KG1 (cell line): Measurements from ENCODE around the gene SLAIN2.
"Not testable (repeated sequence)": the region's sequence is repeated elsewhere in the genome, so short reads cannot be mapped to it uniquely, and the experiment has no call there.

Source experiments
- DNase-seq: peaks from one replicate; lab custom pipeline; 2025; lab: John Stamatoyannopoulos, UW

SLAIN2 gene

DNA sequence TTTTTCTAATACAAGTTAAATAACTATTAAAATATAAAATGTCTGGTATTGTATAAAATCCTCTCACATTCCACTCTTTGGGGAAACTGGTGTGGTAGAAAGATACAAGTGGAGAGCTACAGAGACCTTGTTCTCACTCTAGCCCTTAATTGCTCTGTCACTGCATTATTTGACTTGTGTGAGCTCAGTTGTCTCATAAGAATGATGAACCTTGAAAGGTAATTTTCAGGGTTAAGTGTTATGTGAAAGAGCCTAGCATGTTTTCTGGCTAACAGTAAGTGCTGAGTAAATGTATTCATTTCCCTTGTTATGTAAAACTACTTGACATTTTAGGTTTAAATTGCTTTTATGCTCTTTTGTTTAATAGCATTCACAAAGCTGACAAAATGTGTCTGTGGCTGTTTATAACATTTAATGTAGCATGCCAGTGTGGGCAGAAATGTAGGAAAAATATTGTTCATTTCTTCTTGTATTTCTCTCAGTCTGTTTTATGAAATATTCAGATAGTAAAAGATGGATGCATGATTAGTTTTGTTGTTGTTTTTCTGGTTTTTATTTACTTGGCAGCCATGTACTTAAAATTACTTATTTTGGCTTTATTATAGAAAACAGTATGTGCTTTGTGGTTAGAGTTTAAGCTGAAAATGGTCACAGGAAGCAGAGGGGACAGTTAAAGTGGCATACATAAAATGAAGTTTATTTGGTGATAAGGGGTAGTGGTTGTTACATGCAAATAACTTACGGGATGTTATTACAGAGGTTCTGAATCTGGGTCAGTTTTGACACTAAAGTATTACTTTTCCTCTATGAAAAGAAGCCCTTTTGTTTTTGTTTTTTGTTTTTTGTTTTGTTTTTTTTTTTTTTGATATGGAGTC is 29.2 kb downstream of the SLAIN2 start:
- no peak for DNase-seq

DNA sequence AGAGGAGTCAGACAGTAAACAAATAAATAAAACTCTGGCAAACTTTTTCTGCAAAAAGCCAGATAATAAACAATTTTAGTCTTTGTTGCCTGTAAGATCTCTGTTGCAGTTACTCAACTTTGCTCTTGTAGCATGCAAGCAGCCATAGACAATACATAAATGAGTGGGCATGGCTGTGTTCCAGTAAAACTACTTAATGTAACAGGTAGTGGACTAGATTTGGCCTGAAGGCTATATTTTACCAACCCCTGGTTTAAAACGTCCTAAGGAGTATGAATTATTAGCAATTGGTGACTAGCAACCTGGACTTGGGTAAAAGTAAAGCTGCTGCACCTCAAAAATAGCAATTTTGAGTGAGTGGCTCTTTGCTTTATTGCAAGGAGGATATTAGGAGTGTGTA is 30.9 kb downstream of the SLAIN2 start:
- no peak for DNase-seq

DNA sequence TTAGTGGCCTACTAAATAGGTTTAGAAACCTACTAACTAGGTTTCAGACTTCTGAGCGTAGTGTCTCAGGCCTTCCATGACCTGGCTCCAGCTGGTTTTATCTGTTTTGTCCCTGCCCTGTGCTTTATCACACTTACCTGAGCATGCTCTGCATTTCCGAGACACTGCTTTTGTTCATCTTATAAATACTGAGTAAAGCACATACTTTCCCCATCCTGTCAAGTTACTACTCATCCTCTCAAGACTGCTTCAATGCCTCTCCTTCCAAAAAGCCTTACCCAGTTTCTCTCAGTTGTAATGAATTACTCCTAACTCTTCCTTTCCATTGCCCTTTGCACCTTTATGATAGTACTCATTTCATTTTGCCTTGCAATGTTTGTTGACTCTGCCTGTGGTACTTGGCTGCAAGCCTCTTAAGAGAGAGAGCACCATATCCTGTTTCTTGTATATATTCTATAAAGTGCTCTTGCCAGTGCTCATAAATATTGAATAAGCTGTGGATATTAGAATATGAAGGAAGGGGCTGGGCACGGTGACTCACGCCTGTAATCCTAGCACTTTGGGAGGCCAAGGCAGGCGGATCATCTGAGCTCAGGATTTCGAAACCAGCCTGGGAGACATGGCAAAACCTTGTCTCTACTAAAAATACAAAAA is 34.4 kb downstream of the SLAIN2 start:
- DNase-seq: no peak

DNA sequence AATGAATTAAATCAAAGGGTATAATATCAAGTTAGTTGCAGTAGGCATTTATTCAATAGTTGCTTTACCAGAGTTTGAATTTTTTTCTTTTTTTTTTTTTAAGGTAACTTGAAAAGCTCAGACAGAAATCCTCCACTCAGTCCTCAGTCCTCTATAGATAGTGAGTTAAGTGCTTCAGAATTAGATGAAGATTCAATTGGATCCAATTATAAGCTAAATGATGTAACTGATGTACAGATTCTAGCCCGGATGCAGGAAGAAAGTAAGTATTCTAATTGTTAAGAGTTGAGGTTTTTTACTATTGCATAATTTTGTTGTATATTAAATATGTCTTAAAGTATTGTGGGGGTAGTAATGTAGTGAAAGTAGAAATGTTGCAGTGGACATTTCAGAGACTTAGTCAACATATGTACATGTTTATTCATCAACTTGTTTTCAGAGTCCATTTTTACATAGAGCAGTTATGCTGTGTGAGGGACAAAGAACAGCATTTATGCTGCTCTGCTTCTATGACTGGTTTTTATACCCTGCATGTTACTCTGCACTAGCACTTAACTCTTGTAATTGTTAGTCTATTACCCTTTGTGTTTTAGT is 38.4 kb downstream of the SLAIN2 start:
- no peak for DNase-seq

DNA sequence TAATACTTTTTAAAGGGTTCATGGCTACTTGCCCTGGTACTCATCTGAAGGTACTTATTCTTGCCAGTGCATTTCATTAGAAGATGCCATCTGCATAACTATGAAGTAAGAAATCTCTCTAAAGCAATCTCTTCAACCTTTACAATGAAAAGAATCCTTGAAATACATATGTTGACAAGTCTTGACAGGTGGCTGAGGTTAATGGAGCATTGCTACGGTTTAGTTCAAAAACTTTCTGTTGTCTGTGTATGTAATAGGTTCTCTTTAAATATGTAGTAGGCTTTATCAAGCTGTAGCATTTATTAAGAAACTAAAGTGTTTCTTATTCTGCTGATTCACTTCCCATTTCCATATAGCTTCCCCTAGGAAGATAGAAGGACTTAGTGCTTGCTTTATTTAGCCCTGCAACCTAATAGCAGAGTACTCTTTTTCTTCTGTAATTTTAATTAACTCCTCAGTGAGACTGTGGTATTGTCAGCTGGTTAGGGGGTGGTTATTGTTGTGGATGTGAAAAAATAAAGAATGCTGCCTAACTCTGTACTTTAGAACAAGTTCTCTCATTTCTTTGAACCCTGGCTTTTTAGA is 39.3 kb downstream of the SLAIN2 start:
- no peak for DNase-seq

DNA sequence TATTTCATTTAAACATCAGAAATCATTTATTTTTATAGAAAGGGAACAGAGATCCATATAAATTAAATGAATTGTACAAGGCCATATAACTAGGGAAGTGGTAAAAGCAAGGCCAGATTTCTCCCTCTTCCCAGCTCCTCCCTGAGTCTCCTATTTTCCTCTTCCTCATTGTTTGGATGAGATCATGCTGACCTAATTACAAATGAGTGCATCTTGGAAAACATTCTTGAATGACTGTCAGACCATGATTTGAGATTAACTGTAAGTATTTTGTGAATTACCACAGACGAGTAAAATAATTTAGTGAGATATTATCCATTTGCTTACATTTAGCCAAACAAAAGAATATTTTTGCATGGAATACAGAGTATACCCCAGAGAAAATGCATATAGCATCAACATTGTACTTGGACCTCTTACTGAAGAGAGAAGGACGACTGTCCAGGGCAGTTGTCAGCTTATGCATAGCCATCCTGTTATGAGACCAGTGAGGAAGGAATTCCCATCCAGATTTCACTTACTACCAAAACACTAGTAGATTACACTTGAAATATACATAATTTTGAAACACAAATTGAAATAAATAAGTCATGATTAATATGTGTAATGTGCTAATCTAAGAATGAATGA is 47.3 kb downstream of the SLAIN2 start:
- no peak for DNase-seq

DNA sequence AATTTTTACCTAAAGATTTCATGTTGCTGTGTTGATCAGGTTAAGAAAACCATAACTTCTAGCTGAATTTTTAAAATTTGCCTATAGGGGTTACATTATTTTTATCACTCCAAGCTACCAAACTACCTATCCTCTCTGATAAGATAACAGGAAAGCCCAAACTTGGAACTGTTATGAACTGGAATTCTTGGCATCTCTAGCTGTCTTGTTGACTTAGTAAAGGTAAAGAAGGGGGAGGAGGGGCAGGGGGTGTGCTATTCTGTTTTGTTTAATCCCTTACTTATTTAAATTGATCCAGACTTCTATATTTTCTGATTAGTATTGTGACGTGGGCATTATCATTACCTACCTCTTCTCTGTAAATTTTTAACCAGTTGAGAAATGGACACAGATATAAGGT is 54.7 kb downstream of the SLAIN2 start:
- no peak for DNase-seq

DNA sequence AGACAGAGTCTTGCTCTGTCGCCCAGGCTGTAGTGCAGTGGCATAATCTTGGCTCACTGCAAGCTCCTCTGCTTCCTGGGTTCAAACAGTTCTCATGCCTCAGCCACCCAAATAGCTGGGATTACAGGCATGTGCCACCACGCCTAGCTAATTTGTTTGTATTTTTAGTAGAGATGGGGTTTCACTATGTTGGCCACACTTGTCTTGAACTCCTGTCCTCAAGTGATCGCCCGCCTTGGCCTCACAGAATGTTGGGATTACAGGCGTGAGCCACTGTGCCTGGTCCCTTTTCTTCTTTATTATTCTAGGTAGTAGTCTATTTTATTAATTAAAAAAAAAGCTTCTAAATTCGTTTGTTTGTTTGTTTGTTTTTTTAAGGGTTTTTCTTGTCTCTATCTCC is 59.1 kb downstream of the SLAIN2 start:
- DNase-seq: no peak

DNA sequence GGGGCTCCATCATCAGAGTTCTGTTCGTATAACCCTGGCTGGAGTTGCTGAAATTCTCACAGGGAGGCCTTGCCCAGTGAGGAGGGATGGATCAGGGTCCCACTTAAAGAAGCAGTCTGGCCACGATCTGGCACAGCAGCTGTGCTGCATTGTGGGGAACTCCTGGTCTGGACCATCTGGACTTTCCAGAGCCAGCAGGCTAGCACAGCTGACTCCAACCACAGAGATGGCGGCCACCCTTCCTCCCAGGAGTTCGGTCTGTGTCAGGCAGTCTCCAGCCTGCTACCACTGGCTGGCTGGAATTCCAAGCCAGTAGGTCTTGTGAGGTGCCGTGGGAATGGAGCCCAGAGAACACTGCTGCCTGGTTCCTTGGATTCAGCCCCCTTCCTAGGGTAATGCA is 62.0 kb downstream of the SLAIN2 start:
- DNase-seq: no peak

DNA sequence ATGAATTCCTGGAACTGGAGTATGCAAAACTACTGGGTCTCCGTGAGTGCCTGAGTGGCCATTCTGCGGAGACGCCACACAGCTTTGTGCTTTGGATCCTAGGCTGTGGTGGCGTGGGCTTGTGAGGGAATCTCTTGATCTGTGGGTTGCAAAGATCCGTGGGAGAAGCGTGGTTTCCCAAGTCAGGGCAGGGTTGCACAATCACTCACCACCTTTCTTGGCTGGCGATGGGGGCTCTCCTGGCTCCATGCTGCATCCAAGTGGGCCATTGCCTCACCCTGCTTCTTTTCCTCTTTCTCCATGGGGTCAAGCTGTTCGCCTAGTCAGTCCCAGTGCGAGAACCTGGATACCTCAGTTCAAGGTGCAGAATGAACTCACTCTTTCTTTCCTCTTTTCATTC is 62.5 kb downstream of the SLAIN2 start:
- no peak for DNase-seq

DNA sequence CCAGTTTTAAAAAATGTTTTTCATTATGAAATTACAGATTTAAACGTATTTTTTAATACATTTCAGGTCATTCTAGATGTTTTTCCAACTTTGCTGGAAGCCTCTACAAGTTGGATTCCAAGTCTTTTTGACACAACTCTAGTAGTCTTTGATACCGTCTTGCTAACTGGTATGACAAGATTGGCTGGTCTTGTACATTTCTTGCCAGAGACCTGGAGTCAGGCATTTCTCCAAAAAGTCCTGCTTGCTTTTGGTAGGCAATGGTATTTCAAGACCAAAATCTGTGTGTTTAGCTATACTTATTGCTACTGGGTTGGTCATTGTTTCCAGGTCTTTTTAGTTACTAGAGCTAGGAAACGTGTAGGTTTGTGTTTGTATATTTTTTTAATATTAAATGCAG is 64.6 kb downstream of the SLAIN2 start:
- DNase-seq: no peak

DNA sequence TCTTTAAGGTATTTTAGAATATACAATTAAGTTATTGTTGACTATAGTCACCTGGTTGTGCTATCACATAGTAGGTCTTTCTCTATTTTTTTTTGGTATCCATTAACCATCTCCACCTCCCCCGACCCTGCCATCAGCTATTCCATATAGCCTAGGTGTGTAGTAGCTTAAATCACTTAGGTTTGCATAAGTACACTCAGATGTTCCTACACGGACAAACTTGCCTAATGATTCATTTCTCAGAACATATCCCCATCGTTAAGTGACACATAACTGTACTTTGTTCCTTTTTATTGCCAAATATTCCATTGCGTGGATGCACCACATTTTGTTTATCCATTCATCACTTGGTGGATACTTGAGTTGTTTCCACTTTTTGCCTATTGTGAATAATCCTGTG is 67.9 kb downstream of the SLAIN2 start:
- no peak for DNase-seq

DNA sequence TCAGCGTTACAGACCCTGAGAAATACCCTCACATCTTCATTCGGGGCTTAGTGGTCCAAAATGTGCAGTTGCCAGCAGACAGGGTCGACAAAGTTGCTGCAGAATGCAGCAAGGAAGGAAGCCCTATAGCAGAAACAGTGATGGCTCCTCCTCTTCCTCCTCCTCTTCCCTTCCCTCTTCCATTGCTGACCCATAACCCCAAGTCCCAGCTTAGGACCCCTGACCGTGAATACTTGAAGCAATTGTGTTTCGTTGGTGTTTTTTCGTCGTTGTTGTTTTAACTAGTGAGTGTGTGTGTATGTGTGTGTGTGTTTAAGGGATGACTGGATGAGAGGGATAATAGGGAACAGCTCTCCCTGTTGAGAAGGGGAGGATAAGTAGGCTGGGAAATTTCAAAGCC is 69.5 kb downstream of the SLAIN2 start:
- DNase-seq: no peak

DNA sequence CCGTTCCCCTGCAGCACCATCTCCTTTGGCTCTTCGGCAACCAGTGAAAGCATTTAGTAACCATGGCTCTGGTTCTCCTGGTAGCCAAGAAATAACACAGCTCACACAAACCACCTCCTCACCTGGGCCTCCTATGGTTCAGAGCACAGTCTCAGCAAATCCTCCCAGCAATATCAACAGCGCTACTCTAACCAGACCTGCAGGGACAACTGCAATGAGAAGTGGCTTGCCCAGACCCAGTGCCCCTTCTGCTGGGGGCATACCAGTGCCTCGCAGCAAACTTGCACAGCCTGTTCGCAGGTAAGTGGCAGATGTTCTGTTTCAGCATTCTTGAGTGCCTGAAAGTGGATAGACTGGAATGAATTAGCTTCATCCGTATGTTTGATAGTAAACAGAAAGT is 78.8 kb downstream of the SLAIN2 start:
- DNase-seq: no peak

DNA sequence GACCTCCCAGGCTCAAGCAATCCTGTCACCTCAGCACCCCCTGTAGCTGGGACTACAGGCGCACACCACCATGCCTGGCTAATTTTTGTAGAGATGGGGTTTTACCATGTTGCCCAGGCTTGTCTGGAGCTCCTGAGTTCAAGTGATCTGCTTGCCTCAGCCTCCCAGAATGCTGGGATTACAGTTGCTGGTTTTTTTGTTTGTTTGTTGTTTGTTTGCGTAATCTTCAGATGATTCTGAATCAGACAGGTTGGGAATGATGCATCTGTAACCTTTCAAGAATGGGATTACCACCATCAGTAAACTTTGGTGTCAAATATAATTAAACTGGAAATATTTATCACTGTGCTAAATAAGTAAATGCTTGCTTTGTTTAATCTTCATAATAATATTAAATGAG is 79.8 kb downstream of the SLAIN2 start:
- DNase-seq: no peak

DNA sequence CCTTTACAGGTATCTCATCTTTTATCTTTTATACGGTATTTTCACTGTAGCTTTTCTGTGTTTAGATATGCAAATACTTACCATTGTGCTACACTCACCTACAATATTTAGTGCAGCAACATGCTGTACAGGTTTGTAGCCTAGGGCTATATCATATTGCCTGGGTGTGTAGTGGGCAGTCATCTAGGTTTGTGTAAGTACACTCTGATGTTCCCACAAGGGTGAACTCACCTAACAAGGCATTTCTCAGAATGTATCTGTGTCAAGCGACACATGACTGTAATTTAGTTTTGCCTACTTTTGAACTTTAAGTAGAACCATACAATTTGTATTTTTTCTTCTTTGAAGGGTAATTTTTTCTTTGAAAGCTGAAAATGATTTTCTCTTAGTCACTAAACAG is 87.6 kb downstream of the SLAIN2 start:
- no peak for DNase-seq

DNA sequence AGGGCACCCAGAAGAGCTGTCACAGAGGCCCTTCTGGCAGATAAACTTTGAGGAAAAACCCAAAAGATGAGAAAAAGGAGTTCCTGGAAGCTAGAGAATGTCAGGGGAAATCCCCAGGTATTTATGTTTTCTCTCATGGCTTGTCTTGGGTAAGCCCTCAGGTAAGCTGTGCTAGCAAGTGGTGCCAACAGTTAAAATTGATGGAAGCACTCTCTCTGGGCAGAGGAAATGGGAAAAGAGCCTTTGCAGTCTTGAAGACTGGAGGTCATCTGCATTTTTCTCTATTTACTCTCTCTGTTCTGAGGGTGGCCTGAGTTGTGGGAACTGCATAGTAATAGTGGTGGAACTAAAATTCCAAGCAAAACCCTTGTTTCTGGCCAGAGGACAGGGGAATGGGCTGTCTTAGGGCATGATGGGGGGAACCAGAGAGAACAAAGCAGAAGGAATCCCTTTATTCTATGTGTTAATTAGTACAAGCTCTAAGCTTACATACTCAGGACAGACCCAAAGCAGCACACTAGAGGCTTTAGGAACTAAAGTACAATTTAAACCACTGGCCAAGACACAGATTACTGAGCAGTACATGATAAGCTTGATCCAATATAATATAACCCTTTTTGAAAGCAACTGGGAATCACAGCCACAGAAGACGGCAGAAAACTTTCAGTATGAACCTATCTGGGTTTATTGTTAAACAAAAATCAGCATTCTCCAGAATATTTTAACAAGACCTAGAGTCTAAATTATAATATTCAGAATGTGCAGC is 88.6 kb downstream of the SLAIN2 start:
- DNase-seq: no peak

DNA sequence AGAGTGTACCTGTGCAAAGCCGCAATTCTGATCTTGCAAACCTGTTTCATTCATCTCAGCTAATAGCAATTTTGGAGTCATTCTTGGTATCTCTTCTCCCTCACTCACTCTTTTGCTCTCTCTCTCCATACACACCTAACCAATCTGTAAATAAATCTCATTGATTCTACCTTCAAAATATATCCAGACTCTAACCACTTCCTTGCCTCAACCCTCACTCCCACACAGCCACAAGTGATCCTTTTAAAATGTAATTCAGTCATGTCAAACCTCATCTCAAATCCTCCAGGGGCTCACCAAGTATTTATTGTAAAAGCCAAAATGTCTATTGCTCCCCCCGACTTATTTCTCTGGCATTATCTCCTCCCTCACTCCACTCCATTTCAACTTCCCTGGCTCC is 90.1 kb downstream of the SLAIN2 start:
- no peak for DNase-seq

DNA sequence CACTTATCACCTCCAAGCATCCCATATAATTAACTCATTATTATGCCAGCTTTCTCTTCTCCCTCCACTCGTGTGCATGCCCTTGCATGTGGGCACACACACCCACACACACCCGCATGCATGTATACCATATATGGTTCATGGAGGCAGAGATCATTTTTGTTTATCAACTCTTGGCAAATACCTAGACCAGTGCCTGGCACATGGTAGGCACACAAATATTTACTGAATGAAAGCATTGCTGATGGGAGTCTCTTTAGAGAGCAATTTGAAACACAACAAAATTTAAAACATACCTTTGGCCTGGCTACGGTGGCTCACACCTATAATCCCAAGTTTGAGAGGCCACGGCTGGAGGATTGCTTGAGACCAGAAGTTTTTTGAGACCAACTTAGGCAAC is 90.7 kb downstream of the SLAIN2 start:
- DNase-seq: no peak

DNA sequence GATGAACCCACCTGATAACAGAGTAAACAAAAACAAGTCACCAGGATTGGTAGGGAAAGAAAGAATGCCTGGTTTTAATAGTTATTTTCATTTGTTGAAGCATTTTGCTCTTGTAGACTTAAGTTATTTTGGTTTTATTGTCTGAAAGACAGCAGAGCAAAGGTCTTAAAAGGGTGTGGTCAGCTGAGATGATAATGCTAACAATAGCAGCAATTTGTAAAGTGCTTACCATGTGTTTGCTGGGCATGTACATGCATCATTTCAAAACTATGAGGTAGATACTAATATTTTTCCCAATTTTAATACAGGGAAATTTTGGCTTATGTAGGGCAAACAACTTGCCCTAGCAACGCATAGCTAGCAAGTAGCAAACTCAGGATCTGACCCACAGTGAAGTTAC is 95.0 kb downstream of the SLAIN2 start:
- no peak for DNase-seq

DNA sequence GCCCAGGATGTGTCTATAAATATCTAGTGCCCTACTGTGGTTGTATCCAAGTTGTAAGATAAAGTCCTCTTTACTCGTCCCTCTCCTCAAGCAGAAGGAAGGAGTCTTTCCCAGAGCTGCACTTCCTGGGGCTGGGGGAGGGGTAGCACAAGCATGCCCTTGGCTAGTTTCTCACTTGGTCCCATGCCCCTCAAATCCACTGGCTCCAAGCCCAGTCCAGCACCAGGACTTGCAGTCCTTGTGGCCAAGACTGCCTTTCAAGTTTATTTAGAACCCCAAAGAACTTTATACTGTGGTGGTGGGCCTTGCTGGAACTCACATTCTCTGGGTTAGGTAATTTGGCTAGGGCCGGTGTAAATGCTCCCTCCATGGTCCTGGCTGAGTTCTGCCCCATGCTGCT is 98.7 kb downstream of the SLAIN2 start:
- no peak for DNase-seq

DNA sequence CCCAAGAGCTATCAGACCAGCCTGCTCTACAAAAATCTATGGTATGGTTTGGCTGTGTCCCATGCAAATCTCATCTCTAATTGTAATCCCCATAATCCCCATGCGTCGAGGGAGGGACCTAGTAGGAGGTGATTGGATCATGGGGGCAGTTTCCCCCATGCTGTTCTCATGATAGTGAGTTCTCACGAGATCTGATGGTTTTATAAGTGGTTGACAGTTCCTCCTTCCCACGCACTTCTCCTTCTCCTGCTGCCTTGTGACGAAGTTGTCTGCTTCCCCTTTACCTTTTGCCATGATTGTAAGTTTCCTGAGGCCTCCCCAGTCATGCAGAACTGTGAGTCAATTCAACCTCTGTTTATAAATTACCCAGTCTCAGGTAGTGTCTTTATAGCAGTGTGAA is 99.6 kb downstream of the SLAIN2 start:
- DNase-seq: not testable (repeated sequence)
